Activated gamma-delta T cell treated with Interleukin-2 at 50 U/mL for 16 hours (primary cell): ENCODE data around the gene ZNF107.

ENCODE experiments used
- DNase-seq: peaks from one replicate; pipeline ENCODE4 v3.0.0-alpha.2; 2020

ZNF107 gene

DNA sequence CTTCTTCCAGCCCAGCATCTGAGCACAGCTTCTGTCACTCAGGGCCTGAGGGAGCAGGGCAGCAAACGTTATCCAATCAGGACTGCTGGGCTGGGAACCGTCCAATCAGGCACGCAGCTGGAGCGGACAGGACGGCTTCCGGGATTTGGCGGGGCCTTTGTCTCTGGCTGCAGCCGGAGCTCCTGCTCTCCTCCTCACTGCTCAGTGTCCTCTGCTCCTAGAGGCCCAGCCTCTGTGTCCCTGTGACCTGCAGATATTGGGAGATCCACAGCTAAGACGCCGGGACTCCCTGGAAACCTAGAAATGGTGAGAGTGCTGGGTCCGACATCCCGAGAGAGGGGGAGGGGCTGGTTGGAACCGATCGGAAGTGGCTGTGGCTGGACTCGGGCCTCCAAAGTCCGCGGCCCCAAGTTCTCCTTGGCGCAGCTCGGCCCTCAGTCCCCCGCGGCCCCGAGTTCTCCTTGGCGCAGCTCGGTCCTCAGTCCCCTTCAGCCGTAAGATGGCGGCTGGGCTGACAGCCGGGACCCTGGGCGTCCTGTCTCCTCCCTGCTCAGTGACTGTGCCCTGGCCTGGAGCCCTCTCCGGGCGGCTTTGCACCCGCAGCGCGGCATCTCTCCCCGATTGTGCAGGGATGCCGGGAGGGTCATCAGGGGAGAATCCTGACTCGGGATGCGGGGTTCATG, at the start of gene ZNF107:
Gene ZNF107, plus strand, starts transcription at position 154 of the 683 bp plus-strand sequence. Its CDS starts 150 bp downstream, at position 304.
- peak; percentile 80 for DNase-seq

- DNase-seq, result peak; percentile 6
Measured at GRCh38 chr7:64618785-64619456, 47.0 kb upstream of the ZNF107 start.

DNA sequence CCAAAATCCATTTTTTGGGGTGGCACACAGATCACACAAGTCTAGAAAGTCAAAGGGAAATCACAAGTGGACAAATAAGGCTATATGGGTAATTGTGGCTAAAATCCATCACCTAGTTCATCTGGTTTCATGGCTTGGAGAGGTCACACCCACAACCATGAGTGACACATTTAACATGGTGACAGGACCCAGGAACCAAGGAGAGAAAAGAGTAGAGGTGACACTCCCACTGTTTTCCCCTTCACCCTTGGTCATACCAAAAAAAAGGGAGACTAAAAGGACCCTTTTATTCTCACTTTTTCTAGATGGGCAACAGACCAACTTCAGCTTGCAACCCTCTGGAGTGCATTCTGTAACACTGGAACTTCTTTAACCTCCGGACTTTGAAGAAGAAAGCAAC, 46.2 kb upstream of the ZNF107 start:
- DNase-seq, result no peak

DNA sequence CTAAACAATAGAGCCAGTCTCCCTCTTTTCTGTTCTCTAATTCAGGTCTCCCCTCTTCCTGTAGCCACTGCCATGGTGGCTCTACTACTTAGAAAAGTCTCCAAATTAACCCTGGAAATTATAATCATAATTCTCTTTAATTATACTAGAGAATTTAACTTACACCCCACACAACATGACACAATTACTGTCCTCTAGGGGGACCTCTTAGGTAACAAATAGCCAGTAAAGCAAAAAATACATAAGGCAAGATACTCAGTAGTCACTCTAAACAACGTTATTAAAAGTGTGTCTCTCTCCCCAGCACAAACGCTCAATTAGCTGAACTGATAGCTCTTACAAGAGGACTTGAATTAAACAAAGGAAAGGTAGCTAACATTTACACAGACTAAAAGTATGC, 44.3 kb upstream of the ZNF107 start:
- no peak for DNase-seq

DNA sequence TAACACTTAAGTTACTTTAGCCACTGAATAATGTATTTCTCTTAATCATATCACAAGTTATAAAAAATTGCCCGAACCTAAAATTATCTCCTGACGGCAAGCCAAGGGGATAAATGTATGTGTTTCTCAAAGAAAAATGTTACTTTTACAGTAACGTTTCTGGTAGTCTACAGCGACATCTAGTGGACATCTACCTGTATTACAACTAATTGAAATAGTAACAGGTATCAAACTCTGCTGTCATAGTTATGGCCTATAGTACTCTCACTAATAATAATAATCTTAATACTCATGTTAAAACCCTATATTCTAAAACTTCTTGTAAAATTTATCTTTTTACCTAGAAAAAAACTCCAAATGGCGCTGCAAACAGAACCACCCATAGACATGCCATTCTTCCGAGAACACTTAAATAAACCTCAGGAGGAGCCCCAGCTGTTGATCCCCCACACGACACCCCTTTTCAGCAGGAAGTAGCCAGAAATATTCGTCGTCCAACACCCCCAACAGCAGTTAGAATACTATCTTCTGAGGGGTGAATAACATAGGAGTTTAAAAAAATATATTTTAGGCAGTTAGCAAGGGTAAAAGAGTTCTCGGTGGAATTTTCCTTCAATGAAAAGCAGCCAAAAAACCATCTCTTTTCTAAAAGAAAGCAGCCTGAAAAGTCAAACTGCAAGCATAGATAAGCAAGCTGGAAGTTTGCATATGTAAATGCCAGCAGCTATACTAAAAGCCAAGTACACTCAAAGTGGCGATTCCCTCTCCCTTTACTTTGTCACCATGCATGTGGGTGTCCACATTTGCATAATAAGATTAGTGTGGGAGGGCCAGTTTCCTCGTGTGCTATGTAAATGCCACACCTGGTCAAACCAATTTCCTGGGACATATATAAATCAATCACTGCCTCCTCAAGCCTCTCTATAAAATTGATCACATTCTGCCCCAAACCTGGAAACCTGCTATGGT, 40.5 kb upstream of the ZNF107 start:
- DNase-seq, result no peak

GRCh38 chr7:64626083-64626469, 39.9 kb upstream of the ZNF107 start:
- DNase-seq, result no peak

- DNase-seq, result no peak
Measured at GRCh38 chr7:64626557-64626956, 39.4 kb upstream of the ZNF107 start.

DNA sequence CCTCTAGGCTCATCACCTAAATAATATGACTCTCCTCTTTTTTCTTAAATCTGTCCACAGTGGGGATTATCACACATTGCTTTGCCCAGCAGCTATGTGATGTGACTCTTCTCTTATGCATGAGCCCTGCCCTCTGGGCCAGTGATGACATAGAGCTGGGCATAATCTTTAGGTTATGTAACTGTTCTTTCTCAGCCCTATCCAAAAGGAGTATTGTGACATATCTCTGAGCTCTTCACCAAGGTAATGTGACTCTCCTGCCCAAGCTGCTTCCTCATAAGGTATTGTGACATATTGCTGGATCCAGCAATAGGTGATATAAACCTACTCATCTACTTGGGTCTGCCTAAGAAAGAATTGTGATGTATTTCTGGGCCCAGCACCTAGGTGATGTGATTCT, 37.7 kb upstream of the ZNF107 start:
- no peak for DNase-seq

- no peak for DNase-seq
Measured at GRCh38 chr7:64628721-64629120, 37.2 kb upstream of the ZNF107 start.

- no peak for DNase-seq
Measured at GRCh38 chr7:64630496-64630895, 35.4 kb upstream of the ZNF107 start.

- DNase-seq, result no peak
Measured at GRCh38 chr7:64632029-64632428, 33.9 kb upstream of the ZNF107 start.

- no peak for DNase-seq
Measured at GRCh38 chr7:64633401-64633800, 32.5 kb upstream of the ZNF107 start.

DNA sequence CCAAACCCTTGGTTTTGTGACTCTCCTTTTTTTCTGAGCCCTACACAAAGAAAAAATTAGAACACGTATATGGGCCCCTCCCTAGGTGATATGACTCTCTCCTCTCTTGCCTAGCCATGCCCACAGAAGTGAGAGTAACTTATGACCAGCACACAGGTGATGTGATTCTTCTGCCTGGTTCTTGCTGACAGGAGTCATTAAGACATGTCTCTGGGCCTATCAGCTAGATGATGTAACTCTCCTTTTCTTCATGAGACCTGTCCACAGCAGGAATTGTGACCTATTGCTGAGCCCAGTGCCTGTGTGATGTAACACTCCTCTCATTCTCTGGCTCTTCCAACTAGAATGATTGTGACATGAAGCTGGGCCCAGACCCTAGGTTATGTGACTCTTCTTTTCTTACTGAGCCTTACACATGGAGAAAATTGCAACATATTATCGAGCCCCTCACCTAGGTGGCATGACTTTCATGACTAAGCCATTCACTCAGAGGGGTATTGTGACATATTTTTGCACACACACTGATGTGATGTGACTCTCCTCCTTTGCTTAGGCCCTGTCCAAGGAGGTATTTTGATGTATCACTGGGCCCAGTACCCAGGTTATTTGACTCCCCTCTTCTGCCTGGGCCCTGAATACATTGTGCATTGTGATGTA, 31.4 kb upstream of the ZNF107 start:
- DNase-seq, result no peak

DNA sequence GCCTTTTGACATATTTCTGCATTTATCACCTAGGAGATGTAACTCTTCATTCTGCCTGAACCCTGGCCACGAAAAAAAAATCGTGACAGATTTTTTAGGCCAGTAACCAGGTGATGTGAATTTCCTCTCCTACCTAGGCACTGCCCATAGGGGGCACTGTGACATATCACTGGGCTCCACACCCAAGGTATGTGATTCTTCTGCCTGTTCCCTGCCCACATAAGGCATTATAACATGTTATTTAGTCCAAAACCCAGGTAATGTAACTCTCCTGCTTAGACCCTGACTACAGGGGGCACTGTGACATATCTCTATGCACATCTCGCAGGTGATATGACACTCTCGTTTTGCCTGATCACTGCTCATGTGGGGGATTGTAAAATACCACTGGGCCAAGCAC, 29.5 kb upstream of the ZNF107 start:
- peak; percentile 5 for DNase-seq

DNA sequence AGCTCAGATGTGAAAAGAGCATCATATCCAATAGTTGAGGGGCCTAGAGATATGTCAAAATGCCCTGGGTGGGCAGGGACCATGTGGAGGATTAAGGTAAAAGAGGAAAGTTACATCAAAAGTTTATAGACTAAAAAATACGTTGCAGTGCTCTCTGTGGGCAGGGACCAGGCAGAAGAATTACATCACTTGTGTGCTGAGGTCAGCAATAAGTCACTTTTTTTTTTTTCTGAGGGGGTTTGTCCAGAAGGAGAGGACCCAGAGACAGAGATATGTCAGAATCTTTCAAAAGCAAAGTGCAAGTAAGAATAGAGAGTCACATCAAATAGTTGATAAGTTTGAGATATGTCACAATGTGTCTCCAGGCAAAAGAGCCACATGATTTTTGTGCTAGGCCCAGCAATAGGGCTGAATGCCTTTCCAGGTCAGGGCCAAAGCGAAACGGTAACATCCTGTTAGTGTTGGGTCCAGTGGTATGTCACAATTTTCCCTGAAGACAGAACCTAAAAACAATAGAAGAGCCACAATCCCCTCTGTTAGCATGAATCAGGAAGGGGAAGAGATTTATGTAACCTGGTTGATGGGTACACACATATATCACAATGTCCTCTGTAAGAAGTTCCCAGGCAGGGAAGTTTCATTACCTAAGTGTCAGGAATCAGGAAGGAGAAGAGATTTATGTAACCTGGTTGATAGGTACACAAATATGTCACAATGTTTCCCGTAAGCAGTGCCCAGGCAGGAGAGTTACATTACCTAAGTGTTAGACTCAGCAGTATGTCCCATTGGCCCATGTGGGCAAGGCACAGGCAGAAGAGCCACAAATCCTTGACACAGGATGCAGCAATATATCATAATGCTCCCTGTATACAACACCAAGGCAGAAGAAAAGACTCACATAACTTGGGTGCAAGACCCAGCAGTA, 28.1 kb upstream of the ZNF107 start:
- no peak for DNase-seq

GRCh38 chr7:64638822-64639221, 27.1 kb upstream of the ZNF107 start:
- DNase-seq, result no peak

- DNase-seq, result no peak
Measured at GRCh38 chr7:64639267-64640001, 26.5 kb upstream of the ZNF107 start.

GRCh38 chr7:64640504-64640903, 25.4 kb upstream of the ZNF107 start:
- DNase-seq, result no peak

- no peak for DNase-seq
Measured at GRCh38 chr7:64642046-64642445, 23.9 kb upstream of the ZNF107 start.

DNA sequence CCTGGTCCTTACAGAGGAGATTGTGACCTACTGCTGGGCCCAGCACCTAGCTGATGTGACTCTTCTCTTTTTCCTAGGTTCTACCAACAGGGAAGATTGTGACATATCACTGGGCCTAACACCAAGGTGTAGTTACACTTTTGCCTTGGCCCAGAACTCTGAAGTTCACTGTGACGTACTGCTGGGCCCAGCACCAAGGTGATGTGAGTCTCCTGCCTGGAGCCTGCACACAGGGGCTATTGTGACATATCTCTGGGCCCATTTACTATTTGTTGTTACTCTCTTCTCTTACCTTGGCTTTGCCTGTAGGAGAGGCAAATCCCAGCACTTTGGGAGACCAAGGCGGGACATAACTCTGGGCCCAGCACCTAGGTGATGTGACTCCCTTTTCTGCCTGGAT, 23.1 kb upstream of the ZNF107 start:
- no peak for DNase-seq

DNA sequence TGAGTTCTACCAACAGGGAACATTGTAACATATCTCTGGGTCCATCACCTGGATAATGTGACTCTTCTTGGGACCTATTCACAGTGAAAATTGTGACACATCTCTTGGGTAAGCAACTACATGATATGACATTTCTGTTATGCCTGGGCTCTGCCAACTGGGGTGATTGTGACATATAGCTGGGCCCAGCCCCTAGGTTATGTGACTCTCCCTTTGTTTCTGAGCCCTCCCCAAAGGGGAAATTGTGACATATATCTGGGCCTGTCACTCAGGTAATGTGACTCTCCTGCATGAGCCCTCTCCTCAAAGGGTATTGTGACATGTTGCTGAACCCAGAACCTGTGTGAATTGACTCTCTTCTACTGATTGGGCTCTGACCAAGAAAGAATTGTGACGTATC, 22.4 kb upstream of the ZNF107 start:
- no peak for DNase-seq
